ENCODE measurements around the gene FLNB. TPM values are rescaled to one million over a fixed set of nuclear protein-coding genes. Genes with fewer than 3 reads are reported as not detected.

Gene FLNB
- total and polyA plus RNA-seq, 2 of the 13 experiments (the other 11 are each of a cell fraction or from before 2014, with no cell fraction given): 106 to 130 TPM

- TF ChIP-seq KLF6 (CRISPR knock-in tag; IDR thresholded peaks at IDR 0.05) (no peak; the same call in 1 of the 2 replicates), YY1 (IDR thresholded peaks at IDR 0.05; ENCODE audit: insufficient read depth, insufficient replicate concordance, low read depth, low read length) (peak; percentile 71), ZNF260 (CRISPR knock-in tag; IDR thresholded peaks at IDR 0.05; ENCODE audit: borderline replicate concordance, low read depth) (no peak), ZNF136 (CRISPR knock-in tag; IDR thresholded peaks at IDR 0.05; ENCODE audit: low read depth) (no peak), KDM5A (IDR thresholded peaks at IDR 0.05; ENCODE audit: borderline replicate concordance, low read length) (no peak; the same call in 1 of the 2 replicates), AKAP8 (CRISPR knock-in tag; IDR thresholded peaks at IDR 0.05) (no peak; the same call in 1 of the 2 replicates), ZFP41 (CRISPR knock-in tag; IDR thresholded peaks at IDR 0.05; ENCODE audit: borderline replicate concordance) (no peak), SIN3B (IDR thresholded peaks at IDR 0.05; ENCODE audit: low read length) (no peak), ZBTB10 (CRISPR knock-in tag; IDR thresholded peaks at IDR 0.05; ENCODE audit: borderline replicate concordance) (no peak), NFE2L1 (CRISPR knock-in tag; IDR thresholded peaks at IDR 0.05; ENCODE audit: borderline replicate concordance) (no peak), ZNF414 (CRISPR knock-in tag; IDR thresholded peaks at IDR 0.05) (no peak), KMT2B (CRISPR knock-in tag; IDR thresholded peaks at IDR 0.05) (peak; percentile 64; the same call in 1 of the 2 replicates), ZNF614 (CRISPR knock-in tag; IDR thresholded peaks at IDR 0.05; ENCODE audit: borderline replicate concordance) (peak; percentile 80), ZMYM3 (CRISPR knock-in tag; IDR thresholded peaks at IDR 0.05) (peak; percentile 81), CEBPB (IDR thresholded peaks at IDR 0.05; ENCODE audit: borderline replicate concordance, low read depth, low read length) (peak; percentile 41; the same call in 1 of the 2 replicates), ELF3 (CRISPR knock-in tag; IDR thresholded peaks at IDR 0.05) (peak; percentile 62), MIXL1 (CRISPR knock-in tag; IDR thresholded peaks at IDR 0.05) (peak; percentile 99)
- TF ChIP-seq, protein P1, sequence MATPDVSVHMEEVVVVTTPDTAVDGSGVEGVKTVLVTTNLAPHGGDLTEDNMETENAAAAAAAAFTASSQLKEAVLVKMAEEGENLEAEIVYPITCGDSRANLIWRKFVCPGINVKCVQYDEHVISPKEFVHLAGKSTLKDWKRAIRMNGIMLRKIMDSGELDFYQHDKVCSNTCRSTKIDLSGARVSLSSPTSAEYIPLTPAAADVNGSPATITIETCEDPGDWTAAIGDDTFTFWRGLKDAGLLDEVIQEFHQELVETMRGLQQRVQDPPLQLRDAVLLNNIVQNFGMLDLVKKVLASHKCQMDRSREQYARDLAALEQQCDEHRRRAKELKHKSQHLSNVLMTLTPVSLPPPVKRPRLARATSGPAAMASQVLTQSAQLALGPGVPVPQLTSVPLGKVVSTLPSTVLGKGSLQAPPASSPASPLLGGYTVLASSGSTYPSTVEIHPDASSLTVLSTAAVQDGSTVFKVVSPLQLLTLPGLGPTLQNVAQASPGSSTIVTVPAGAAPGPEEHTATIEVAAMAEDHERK (CRISPR knock-in tag; IDR thresholded peaks at IDR 0.05; ENCODE audit: low read depth): no peak
- TF ChIP-seq, protein P2, sequence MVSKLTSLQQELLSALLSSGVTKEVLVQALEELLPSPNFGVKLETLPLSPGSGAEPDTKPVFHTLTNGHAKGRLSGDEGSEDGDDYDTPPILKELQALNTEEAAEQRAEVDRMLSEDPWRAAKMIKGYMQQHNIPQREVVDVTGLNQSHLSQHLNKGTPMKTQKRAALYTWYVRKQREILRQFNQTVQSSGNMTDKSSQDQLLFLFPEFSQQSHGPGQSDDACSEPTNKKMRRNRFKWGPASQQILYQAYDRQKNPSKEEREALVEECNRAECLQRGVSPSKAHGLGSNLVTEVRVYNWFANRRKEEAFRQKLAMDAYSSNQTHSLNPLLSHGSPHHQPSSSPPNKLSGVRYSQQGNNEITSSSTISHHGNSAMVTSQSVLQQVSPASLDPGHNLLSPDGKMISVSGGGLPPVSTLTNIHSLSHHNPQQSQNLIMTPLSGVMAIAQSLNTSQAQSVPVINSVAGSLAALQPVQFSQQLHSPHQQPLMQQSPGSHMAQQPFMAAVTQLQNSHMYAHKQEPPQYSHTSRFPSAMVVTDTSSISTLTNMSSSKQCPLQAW (CRISPR knock-in tag; IDR thresholded peaks at IDR 0.05): peak; percentile 96
Observed at GRCh38 chr3:58049143-58049785, 41.0 kb downstream of the FLNB start (continued).
